Osteocyte (in vitro differentiated cells): Measurements from ENCODE around the gene AOPEP. TPM values are rescaled to one million over a fixed set of nuclear protein-coding genes. Genes with fewer than 3 reads are reported as not detected.
A peak's percentile ranks its signal among the peaks of the same experiment; 100 is the strongest.

ENCODE experiments used
- DNase-seq: peaks from one replicate; pipeline ENCODE4 v3.0.0; 2021; ENCODE audit warnings: mixed read lengths; ENCODE audit not compliant: unreplicated experiment; ENCODE audit errors: extremely low spot score
- H3K27ac Mint-ChIP-seq: one replicate; pipeline ENCODE4 v1.8.0; 2021; ENCODE audit warnings: mild to moderate bottlenecking, mixed read lengths; ENCODE audit not compliant: unreplicated experiment
- H3K27me3 Mint-ChIP-seq: one replicate; pipeline ENCODE4 v1.8.0; 2021; ENCODE audit warnings: mixed read lengths; ENCODE audit not compliant: unreplicated experiment
- H3K36me3 Mint-ChIP-seq: one replicate; pipeline ENCODE4 v1.8.0; 2021; ENCODE audit warnings: mixed read lengths; ENCODE audit not compliant: unreplicated experiment
- H3K4me1 Mint-ChIP-seq: one replicate; pipeline ENCODE4 v1.8.0; 2021; ENCODE audit warnings: mixed read lengths; ENCODE audit not compliant: unreplicated experiment
- H3K4me3 Mint-ChIP-seq: one replicate; pipeline ENCODE4 v1.8.0; 2021; ENCODE audit warnings: mild to moderate bottlenecking, moderate library complexity, mixed read lengths; ENCODE audit not compliant: unreplicated experiment
- H3K9me3 Mint-ChIP-seq: one replicate; pipeline ENCODE4 v1.8.0; 2021; ENCODE audit warnings: mixed read lengths; ENCODE audit not compliant: unreplicated experiment
- total RNA-seq: library from RNA; stranded (reverse); gene quantifications from 2 replicates; pipeline ENCODE4 v1.2.1, GENCODE V29; 2021
- TF ChIP-seq, protein P1 (sequence below): fragments of 200-600 bp; sonication (generic); IDR thresholded peaks from 2 replicates; pipeline ENCODE4 v1.5.0; 2021; ENCODE audit warnings: antibody characterized with exemption, mild to moderate bottlenecking, moderate library complexity

Gene AOPEP
- total RNA-seq, 1 donor from 2014 or later, result 108 TPM

DNA sequence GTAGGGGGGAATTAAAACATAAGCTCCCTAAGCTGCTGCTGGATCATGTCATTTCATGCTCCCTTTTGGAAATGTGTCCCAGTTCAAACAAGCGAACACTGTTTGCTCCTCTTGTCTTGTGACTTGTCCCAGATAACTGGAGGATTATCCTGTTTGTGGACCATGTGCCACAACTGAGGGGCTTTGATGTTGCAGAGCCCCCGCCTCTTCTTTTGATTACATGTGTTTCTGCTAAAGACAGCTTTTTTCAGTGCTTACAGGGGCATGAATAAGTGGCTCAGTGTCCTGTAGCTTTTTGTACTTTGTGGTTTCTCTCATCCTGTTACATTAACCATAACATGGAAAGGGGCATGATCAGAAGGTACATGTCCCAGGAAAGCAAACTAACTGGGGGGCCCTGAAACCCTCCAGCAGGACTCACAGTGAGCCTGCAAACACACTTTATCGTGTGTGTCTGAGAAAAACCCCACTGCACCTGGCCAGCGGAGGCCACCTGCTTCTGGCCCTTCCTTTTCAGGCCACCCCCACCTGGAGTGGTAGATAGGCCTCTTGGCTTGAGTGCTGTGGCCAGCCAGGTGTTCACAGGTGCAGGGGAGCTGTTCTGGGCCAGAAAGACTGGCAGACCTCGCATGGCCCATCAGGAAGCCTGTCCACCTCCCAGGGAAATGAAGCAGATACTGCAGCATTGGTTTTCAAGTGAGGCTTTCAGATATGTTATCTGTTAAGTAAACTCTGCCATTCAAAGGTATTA lies 305.4 kb downstream of the AOPEP start:
- Mint-ChIP-seq H3K4me3 (no peak overlapping the region), H3K9me3 (peaks cover 3% of the 10 kb centered on the region), H3K27me3 (no peaks in the 10 kb centered on the region), H3K4me1 (peaks cover 72% of the 10 kb centered on the region), H3K27ac (peak overlapping the region; percentile 58), H3K36me3 (peaks cover 44% of the 10 kb centered on the region)
- DNase-seq, result no peak
- TF ChIP-seq, protein P1, sequence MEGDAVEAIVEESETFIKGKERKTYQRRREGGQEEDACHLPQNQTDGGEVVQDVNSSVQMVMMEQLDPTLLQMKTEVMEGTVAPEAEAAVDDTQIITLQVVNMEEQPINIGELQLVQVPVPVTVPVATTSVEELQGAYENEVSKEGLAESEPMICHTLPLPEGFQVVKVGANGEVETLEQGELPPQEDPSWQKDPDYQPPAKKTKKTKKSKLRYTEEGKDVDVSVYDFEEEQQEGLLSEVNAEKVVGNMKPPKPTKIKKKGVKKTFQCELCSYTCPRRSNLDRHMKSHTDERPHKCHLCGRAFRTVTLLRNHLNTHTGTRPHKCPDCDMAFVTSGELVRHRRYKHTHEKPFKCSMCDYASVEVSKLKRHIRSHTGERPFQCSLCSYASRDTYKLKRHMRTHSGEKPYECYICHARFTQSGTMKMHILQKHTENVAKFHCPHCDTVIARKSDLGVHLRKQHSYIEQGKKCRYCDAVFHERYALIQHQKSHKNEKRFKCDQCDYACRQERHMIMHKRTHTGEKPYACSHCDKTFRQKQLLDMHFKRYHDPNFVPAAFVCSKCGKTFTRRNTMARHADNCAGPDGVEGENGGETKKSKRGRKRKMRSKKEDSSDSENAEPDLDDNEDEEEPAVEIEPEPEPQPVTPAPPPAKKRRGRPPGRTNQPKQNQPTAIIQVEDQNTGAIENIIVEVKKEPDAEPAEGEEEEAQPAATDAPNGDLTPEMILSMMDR, result no peak

DNA sequence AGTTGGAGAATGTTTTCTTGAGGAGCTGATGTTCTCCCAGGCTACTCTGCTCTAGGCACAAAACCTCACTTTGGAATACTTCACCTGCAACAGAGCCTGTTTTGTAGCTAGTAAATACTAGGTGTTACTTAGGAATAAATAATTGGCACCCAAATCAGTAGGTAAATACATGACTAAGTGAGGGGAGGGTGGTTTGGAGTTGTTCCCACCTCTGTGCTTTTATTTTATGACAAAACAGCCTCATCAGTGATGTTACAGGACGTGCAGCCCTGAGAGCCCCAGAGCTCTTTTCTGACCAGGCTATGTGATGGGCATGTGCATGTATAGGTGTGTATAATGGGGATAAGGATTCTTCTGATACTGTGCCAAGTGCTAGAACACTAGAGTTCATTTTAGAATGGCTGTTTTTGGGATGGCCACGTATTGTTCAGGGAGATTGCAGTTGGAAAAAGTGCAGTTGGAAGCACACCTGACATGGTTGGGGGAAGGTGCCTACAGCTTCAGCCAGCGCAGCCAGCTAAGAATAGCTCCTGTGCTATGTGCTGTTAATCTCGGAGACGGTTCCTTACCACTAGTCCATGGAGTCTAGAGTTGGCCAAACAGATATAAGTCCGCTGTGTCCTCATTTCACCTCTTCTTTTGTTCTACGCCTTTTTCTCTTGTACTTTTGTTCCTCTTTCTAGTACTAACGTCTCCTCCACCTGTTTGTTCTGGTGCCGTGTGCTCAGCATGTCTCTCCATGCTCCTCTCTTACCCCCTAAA lies 306.3 kb downstream of the AOPEP start:
- H3K4me3 Mint-ChIP-seq, result no peak overlapping the region
- peaks cover 3% of the 10 kb centered on the region for H3K9me3 Mint-ChIP-seq
- H3K27me3 Mint-ChIP-seq, result no peaks in the 10 kb centered on the region
- DNase-seq, result no peak
- H3K4me1 Mint-ChIP-seq, result peaks cover 73% of the 10 kb centered on the region
- TF ChIP-seq, protein P1, result no peak
- H3K27ac Mint-ChIP-seq, result peak overlapping the region; percentile 35
- peaks cover 44% of the 10 kb centered on the region for H3K36me3 Mint-ChIP-seq

DNA sequence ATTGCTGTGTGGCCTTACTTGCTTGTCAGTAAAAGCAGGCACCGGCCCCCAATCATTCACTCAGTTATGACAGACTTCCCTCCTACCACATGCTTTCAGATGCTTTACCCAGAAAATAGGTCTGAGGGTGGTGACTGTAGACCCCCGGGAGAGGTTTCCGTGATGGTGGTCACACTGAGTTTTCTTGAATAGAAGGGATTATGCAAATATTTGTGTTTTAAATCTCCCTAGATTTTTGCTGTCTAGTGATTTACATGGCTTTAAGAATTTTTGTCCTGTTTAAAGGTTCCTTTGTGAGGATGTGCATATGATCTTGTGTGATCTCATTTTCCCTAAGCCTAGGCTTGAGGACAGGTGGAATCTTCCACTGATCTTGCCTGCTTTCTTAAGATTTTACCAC lies 309.3 kb downstream of the AOPEP start:
- DNase-seq, result no peak
- H3K9me3 Mint-ChIP-seq, result peaks cover 3% of the 10 kb centered on the region
- H3K36me3 Mint-ChIP-seq, result peaks cover 48% of the 10 kb centered on the region
- H3K4me3 Mint-ChIP-seq, result no peak overlapping the region
- H3K27me3 Mint-ChIP-seq, result no peaks in the 10 kb centered on the region
- H3K4me1 Mint-ChIP-seq, result peaks cover 63% of the 10 kb centered on the region
- peak overlapping the region; percentile 2 for H3K27ac Mint-ChIP-seq
- TF ChIP-seq, protein P1, result no peak

DNA sequence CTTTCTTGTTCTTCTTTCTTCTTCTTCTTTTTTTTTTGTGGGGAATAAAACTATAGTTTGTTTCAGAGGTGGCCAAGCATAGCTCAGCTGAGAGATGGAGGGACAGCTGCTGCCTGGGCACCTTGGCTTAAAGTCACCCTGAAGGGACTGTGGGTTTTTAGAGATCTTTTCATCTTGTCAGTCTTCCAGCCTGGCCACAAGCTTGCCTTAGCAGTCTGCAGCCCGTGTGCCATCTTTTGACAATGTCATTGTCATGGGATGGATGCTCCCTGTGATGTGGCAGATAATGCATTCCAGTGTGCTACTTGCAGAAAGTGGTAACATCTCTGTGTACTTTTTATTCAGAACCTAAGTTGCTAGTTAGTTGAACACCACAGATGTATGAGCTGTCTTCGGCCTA lies 310.2 kb downstream of the AOPEP start:
- DNase-seq, result no peak
- peaks cover 47% of the 10 kb centered on the region for H3K36me3 Mint-ChIP-seq
- H3K9me3 Mint-ChIP-seq, result peaks cover 3% of the 10 kb centered on the region
- TF ChIP-seq, protein P1, result no peak
- H3K27ac Mint-ChIP-seq, result peak overlapping the region; percentile 36
- H3K27me3 Mint-ChIP-seq, result no peaks in the 10 kb centered on the region
- H3K4me1 Mint-ChIP-seq, result peaks cover 58% of the 10 kb centered on the region
- no peak overlapping the region for H3K4me3 Mint-ChIP-seq
